HG02610 (cell line): ENCODE results near the gene FGF1.

Experiments used
- ATAC-seq: cut with Tn5 transposase; IDR thresholded peaks from one replicate; pipeline ENCODE4 v1.9.1; 2021; ENCODE audit warnings: mild to moderate bottlenecking, moderate library complexity; ENCODE audit not compliant: unreplicated experiment

Gene FGF1

GRCh38 chr5:142697356-142698255 is 11.7 kb upstream of the FGF1 start:
- no peak for ATAC-seq

- ATAC-seq, result no peak
Observed at GRCh38 chr5:142696379-142696778, 10.5 kb upstream of the FGF1 start.

GRCh38 chr5:142694092-142694856 is 8.4 kb upstream of the FGF1 start:
- no peak for ATAC-seq

- no peak for ATAC-seq
Observed at GRCh38 chr5:142692321-142692894, 6.5 kb upstream of the FGF1 start.

GRCh38 chr5:142690667-142691066 is 4.8 kb upstream of the FGF1 start:
- no peak for ATAC-seq

GRCh38 chr5:142689081-142689480 is 3.2 kb upstream of the FGF1 start:
- ATAC-seq, result no peak

GRCh38 chr5:142688281-142688989 is 2.5 kb upstream of the FGF1 start:
- no peak for ATAC-seq

- no peak for ATAC-seq
Observed at GRCh38 chr5:142686968-142687367, 1.1 kb upstream of the FGF1 start.

GRCh38 chr5:142686210-142686734 is 382 bp upstream of the FGF1 start:
- ATAC-seq, result no peak

- no peak for ATAC-seq
Observed at GRCh38 chr5:142684508-142685041, 1.3 kb downstream of the FGF1 start.

- ATAC-seq, result no peak
Observed at GRCh38 chr5:142683881-142684505, 1.9 kb downstream of the FGF1 start.

- no peak for ATAC-seq
Observed at GRCh38 chr5:142683116-142683515, 2.8 kb downstream of the FGF1 start.

GRCh38 chr5:142680605-142681259 is 5.2 kb downstream of the FGF1 start:
- no peak for ATAC-seq

GRCh38 chr5:142679744-142680143 is 6.1 kb downstream of the FGF1 start:
- no peak for ATAC-seq

- no peak for ATAC-seq
Observed at GRCh38 chr5:142678529-142678928, 7.4 kb downstream of the FGF1 start.

GRCh38 chr5:142677198-142677597 is 8.7 kb downstream of the FGF1 start:
- no peak for ATAC-seq

- ATAC-seq, result no peak
Observed at GRCh38 chr5:142676318-142676717, 9.6 kb downstream of the FGF1 start.

- ATAC-seq, result no peak
Observed at GRCh38 chr5:142674531-142675469, 11.1 kb downstream of the FGF1 start.
